Activated T-cell treated with anti-CD3 and anti-CD28 coated beads, Interleukin-2, amount 50 U/mL, for 72 hours (primary cell): ENCODE results near the gene TXNRD2. TPM values are rescaled to one million over a fixed set of nuclear protein-coding genes. Genes with fewer than 3 reads are reported as not detected.
"Not testable (repeated sequence)": the region's sequence is repeated elsewhere in the genome, so short reads cannot be mapped to it uniquely, and the experiment has no call there.

Experiments
- ATAC-seq, 2 donors: fragments of 150-1000 bp; cut with Tn5 transposase; replicated peaks in 1 of 2; 2 replicates each; pipeline ENCODE4 v1.10.0; 2021; ENCODE audit warnings: moderate library complexity in 2 of 2, mild to moderate bottlenecking in 1 of 2
- DNase-seq, 2 donors: peaks; one replicate each; pipeline ENCODE4 v3.0.0; 2021 to 2022; ENCODE audit warnings: mixed read lengths in 1 of 2
- H3K27ac Mint-ChIP-seq: one replicate; pipeline ENCODE4 v1.8.0; 2022; ENCODE audit warnings: mild to moderate bottlenecking, moderate library complexity, mixed read lengths
- H3K27me3 Mint-ChIP-seq: one replicate; pipeline ENCODE4 v1.8.0; 2022; ENCODE audit warnings: low read depth, mixed read lengths
- H3K36me3 Mint-ChIP-seq, 2 donors: one replicate each; pipeline ENCODE4 v1.8.0; 2022; ENCODE audit warnings: mixed read lengths in 2 of 2, mild to moderate bottlenecking in 1 of 2; ENCODE audit not compliant: insufficient read depth in 2 of 2
- H3K4me1 Mint-ChIP-seq: one replicate; pipeline ENCODE4 v1.8.0; 2022; ENCODE audit warnings: low read depth, mixed read lengths
- H3K4me3 Mint-ChIP-seq, 2 donors: one replicate each; pipeline ENCODE4 v1.8.0; 2022; ENCODE audit warnings: mild to moderate bottlenecking in 2 of 2, mixed read lengths in 2 of 2, moderate library complexity in 2 of 2
- H3K9me3 Mint-ChIP-seq, 2 donors: one replicate each; pipeline ENCODE4 v1.8.0; 2022; ENCODE audit warnings: mixed read lengths in 2 of 2
- total RNA-seq, 2 donors: library from RNA; stranded (reverse); gene quantifications; one replicate each; pipeline ENCODE4 v1.2.3, GENCODE V29; 2022

The TXNRD2 gene
- total RNA-seq, 2 donors from 2014 or later = 21.3 to 23.4 TPM

DNA sequence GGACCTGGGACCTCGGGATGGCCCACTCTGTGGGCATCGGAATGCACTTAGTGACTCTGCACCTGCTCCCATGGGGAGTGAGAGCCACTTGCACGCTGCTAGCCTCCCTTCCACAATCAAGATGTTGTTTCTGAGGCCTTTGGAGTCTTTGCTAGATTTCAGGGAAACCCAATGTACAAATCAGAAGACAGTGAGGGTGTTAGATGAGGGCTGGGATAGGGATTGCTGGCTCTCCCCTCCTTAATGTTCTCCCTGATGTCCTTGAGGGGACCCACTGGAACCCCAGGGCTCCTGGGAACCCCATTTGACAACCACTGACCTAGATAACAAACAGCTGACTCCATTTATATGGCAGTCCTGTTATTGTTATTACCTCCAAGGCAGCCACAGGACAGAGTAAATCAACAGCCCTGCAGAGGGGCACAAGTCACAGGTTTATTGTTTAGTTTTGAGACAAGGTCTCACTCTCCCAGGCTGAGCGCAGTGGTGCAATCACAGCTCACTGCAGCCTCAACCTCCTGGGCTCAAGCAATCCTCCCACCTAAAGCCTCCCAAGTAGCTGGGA lies 31.4 kb downstream of the TXNRD2 start:
- Mint-ChIP-seq H3K36me3 (peaks cover 6 to 9% of the 10 kb centered on the region in 2 donors), H3K27me3 (no peaks in the 10 kb centered on the region), H3K4me3 (no peak overlapping the region), H3K27ac (no peak overlapping the region), H3K4me1 (peaks cover 8% of the 10 kb centered on the region), H3K9me3 (no peaks in the 10 kb centered on the region)
- DNase-seq = no peak
- ATAC-seq = peak in 1 of 2 donors; percentile 4

DNA sequence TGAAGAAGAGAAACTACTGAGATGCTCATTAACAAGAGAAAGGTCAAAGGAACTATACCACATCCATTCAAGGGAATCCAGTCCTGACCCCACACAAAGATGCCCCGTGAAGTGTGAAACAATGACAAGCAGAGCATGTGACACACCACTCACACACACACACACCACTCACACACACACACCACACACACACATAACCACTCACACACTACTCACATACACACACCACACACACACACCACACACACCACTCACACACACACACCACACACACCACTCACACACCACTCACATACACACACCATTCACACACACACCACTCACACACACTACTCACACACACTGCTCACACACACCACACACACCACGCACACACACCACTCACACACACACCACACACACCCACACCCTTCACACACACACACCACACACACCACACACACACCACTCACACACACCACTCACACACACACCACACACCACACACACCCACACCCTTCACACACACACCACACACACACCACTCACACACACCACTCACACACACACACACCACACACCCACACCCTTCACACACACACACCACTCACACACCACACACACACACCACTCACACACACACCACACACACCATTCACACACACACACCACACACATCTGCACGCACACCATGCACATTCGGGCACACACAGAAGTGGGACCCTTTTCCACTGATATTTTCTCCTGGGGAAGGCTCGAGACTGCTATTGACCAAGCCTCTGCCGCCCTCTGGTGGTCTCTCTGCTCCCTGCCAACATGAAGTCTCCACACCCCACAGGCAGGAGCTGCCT lies 32.1 kb downstream of the TXNRD2 start:
- Mint-ChIP-seq H3K4me1 (peaks cover 8% of the 10 kb centered on the region), H3K9me3 (no peaks in the 10 kb centered on the region), H3K36me3 (peaks cover 3 to 7% of the 10 kb centered on the region in 2 donors), H3K27me3 (no peaks in the 10 kb centered on the region), H3K4me3 (no peak overlapping the region), H3K27ac (peak overlapping the region; percentile 13)
- ATAC-seq (peak; percentile 88 to 89), DNase-seq (peak; percentile 82)

GRCh38 chr22:19907902-19908301 lies 33.7 kb downstream of the TXNRD2 start:
- not testable (repeated sequence) for ATAC-seq, H3K9me3 Mint-ChIP-seq, H3K4me1 Mint-ChIP-seq, H3K4me3 Mint-ChIP-seq, H3K36me3 Mint-ChIP-seq, DNase-seq, H3K27ac Mint-ChIP-seq, H3K27me3 Mint-ChIP-seq

DNA sequence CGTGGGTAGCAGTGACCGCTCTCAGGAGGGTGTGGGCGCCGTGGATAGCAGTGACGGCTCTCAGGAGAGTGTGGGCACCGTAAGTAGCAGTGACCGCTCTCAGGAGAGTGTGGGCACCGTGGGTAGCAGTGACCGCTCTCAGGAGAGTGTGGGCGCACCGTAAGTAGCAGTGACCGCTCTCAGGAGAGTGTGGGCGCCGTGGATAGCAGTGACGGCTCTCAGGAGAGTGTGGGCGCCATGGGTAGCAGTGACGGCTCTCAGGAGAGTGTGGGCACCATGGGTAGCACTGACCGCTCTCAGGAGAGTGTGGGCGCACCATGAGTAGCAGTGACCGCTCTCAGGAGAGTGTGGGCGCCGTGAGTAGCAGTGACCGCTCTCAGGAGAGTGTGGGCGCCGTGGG lies 34.8 kb downstream of the TXNRD2 start:
- H3K27ac Mint-ChIP-seq, H3K4me3 Mint-ChIP-seq, ATAC-seq, H3K9me3 Mint-ChIP-seq, H3K4me1 Mint-ChIP-seq, DNase-seq, H3K27me3 Mint-ChIP-seq, H3K36me3 Mint-ChIP-seq: not testable (repeated sequence)

DNA sequence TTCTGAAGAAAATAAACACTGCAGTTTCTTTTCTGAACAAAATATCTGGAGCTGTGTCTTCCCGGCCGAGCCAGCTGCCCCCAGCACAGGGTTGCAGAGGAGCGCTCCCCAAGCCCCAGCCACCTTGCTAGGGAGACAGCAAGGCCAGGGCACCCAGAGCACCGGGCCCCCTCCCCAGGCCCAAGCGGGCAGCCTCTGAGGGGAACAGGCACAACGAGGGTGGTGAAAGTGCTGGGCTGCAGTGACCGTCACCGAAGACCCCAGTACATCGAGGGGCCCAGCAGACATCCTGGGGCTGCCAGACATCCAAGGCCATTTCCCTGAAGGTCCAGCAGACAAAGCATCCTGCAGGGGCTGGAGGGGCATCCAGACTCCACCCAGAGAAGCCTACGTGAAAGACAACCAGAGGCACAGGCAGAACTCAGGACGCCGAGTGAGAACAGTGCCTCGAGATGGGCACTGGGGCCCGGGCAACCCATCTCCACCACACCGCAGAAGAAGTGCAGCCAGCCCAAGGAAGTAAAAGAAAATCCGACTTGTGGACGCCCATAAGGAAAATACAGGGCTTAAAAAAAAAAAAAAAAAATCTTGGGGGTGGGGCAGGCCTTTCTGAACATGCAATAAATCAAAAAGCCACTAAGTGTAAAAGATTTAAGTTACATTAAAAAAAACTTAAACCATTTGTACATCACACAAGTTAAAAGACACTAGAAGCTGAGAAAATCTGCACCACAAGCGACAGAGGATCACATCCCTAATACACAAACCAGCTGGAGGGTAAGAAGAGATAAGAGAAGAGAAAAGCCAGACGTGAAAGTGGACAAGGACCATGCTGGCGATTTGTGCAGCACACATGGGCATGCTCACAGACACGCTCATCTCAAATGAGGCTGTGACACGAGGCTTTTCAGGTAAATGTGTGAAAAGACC lies 36.0 kb downstream of the TXNRD2 start:
- DNase-seq (no peak), ATAC-seq (no peak)
- peaks cover 8% of the 10 kb centered on the region for H3K4me1 Mint-ChIP-seq
- no peak overlapping the region for H3K27ac Mint-ChIP-seq
- H3K27me3 Mint-ChIP-seq = no peaks in the 10 kb centered on the region
- H3K9me3 Mint-ChIP-seq = no peaks in the 10 kb centered on the region
- H3K4me3 Mint-ChIP-seq = no peak overlapping the region
- H3K36me3 Mint-ChIP-seq = no peaks in the 10 kb centered on the region

DNA sequence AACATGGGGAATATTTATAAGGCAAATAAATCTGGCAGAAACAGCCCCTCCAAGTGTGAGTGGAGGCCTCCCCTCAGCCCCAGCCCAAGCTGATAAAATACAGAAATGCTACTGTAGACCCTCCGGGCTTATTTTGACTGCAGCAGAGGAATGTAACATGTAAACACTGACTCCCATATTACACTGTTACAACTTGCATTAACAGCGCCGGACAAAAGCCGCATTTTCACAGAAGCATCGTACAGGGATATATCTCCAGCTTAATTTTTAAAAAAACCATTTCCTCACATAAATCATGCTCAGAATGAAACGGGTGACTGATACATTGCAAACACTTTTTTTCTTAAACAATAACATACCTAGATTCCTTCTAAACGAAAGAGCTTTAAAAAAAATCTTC lies 36.7 kb downstream of the TXNRD2 start:
- ATAC-seq (no peak), DNase-seq (no peak)
- no peaks in the 10 kb centered on the region for H3K27me3 Mint-ChIP-seq
- H3K9me3 Mint-ChIP-seq = no peaks in the 10 kb centered on the region
- H3K27ac Mint-ChIP-seq = no peak overlapping the region
- no peak overlapping the region for H3K4me3 Mint-ChIP-seq
- no peaks in the 10 kb centered on the region for H3K36me3 Mint-ChIP-seq
- peaks cover 6% of the 10 kb centered on the region for H3K4me1 Mint-ChIP-seq

GRCh38 chr22:19904174-19904856 lies 37.3 kb downstream of the TXNRD2 start:
- H3K4me3 Mint-ChIP-seq = no peak overlapping the region
- H3K36me3 Mint-ChIP-seq = no peaks in the 10 kb centered on the region
- no peaks in the 10 kb centered on the region for H3K4me1 Mint-ChIP-seq
- ATAC-seq (no peak), DNase-seq (no peak)
- no peaks in the 10 kb centered on the region for H3K9me3 Mint-ChIP-seq
- H3K27ac Mint-ChIP-seq = no peak overlapping the region
- no peaks in the 10 kb centered on the region for H3K27me3 Mint-ChIP-seq

DNA sequence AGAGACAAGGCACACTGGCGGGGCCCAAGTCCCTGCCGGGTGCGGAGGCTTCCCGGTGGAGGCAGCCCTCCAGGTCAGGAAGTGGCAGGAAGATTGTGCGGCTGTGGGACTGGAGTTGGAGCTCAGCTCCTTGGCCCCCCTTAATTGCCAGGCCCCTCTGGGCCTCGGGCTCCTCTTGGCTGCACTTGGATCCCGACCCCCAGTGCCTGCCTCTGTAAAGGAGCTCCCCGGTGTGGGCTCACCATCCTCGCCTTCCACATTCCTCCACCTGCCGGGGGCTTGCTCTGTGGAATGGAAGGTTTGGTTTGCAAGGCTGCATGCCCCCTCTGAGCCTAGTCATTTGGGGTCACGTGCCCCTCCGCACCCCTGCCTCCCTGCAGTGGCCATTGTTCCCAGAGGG lies 38.1 kb downstream of the TXNRD2 start:
- H3K27me3 Mint-ChIP-seq = no peaks in the 10 kb centered on the region
- no peak overlapping the region for H3K4me3 Mint-ChIP-seq
- H3K4me1 Mint-ChIP-seq = no peaks in the 10 kb centered on the region
- H3K9me3 Mint-ChIP-seq = no peaks in the 10 kb centered on the region
- no peaks in the 10 kb centered on the region for H3K36me3 Mint-ChIP-seq
- no peak overlapping the region for H3K27ac Mint-ChIP-seq
- ATAC-seq = no peak
- no peak for DNase-seq

- H3K9me3 Mint-ChIP-seq = no peaks in the 10 kb centered on the region
- DNase-seq = no peak
- H3K4me3 Mint-ChIP-seq = no peak overlapping the region
- H3K27me3 Mint-ChIP-seq = no peaks in the 10 kb centered on the region
- H3K27ac Mint-ChIP-seq = no peak overlapping the region
- no peak for ATAC-seq
- H3K4me1 Mint-ChIP-seq = no peaks in the 10 kb centered on the region
- no peaks in the 10 kb centered on the region for H3K36me3 Mint-ChIP-seq
Observed at GRCh38 chr22:19903031-19903430, 38.6 kb downstream of the TXNRD2 start.

DNA sequence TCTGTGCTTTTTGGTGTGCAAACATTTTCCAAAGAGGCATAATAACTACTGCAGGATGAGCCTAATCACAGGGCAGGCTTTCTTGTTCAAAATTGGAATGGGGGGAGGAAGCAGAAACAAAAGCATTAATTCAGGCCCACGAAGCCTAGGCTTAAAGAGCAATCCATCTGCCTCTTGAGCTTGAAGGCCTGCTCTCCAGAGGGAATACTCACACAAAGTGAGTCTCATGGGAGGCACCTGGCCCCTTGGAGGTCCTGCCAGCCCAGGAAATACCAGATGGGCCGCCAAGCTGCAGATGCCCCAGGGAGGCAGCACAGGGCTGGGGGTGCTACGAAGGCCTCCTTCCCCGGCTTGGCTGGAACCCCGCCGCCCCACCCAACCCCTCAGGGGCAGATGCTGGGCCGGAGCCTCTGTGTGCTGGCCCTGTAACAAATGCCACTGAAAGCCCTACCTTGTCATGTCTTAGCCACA lies 39.3 kb downstream of the TXNRD2 start:
- Mint-ChIP-seq H3K9me3 (no peaks in the 10 kb centered on the region), H3K27ac (no peak overlapping the region), H3K36me3 (no peaks in the 10 kb centered on the region), H3K27me3 (no peaks in the 10 kb centered on the region), H3K4me1 (peaks cover under 1% of the 10 kb centered on the region), H3K4me3 (no peak overlapping the region)
- no peak for ATAC-seq
- no peak for DNase-seq

DNA sequence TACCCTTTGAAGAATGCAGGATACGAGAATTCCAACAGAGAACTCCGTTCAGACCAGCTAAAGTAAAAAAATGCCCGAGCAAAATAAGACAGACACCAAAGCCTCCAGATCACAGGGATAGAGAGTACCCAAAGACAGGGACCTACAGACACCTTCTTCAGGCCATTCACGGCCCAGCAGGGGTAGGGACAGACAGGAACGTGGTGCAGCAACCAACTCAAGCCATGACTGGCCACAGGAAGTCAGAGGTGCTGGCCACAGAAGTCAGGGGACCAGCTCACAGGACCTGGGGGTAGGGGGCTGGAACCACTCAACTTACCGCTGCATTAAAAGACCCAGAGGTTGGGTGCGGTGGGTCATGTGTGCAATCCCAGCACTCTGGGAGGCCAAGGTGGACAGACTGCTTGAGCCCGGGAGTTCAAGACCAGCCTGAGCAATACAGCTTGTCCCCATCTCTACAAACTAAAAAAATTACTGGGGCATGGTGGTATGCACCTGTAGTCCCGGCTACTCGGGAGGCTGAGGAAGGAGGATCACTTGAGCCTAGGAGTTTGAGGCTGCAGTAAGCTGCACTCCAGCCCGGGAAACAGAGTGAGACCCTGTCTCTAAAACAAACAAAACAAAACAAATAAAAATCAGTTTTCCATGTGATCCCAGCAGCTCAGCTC lies 39.9 kb downstream of the TXNRD2 start:
- no peak overlapping the region for H3K27ac Mint-ChIP-seq
- ATAC-seq = no peak
- H3K27me3 Mint-ChIP-seq = no peaks in the 10 kb centered on the region
- no peak for DNase-seq
- H3K4me3 Mint-ChIP-seq = no peak overlapping the region
- H3K4me1 Mint-ChIP-seq = peaks cover 6% of the 10 kb centered on the region
- H3K36me3 Mint-ChIP-seq = no peaks in the 10 kb centered on the region
- no peaks in the 10 kb centered on the region for H3K9me3 Mint-ChIP-seq

DNA sequence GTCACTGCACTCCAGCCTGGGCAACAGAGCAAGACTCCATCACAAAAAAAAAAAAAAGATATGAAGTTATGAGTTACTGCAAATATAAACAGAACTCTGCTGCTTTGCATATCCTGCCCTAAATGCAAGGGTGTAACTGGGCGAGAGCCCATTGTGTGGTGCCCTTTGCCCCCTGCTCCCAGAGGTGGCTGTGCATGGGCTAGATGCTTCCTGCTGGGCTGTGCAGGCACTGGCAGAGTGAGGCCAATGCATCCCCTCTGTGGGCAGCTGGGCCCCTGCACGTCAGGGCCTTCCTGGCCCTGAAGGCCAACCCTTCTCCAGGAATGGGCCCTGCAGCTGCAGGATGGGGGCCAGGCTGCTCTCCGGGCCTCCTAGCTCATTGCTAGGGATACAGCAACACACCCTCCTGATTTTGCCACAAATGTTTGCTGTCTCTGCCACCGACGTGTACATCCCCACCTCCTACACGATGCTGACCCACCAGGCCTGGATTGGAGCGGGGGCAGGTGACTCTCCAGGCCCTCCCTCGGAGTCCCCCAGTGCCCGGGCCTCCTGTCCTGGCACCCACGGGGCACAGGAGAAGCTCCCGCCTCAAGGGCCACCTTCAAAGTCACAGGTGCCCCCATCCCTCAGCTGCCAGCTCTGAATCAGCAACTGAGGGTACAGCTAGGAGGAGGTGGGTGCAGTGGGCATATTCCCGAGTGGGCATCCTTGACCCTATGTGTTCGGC lies 40.7 kb downstream of the TXNRD2 start:
- no peak for DNase-seq
- peaks cover 15% of the 10 kb centered on the region for H3K4me1 Mint-ChIP-seq
- H3K36me3 Mint-ChIP-seq = no peaks in the 10 kb centered on the region
- H3K27ac Mint-ChIP-seq = no peak overlapping the region
- no peaks in the 10 kb centered on the region for H3K9me3 Mint-ChIP-seq
- no peak for ATAC-seq
- no peaks in the 10 kb centered on the region for H3K27me3 Mint-ChIP-seq
- no peak overlapping the region for H3K4me3 Mint-ChIP-seq
